Stimulated activated naive CD8-positive, alpha-beta T cell treated with anti-CD3 and anti-CD28 coated beads, Interleukin-15, amount 100 ng/mL, for 72 hours (primary cell): ENCODE measurements around the gene KRTAP13-2.
A peak's percentile ranks its signal among the peaks of the same experiment; 100 is the strongest.

Source experiments
- ATAC-seq: fragments of 150-1000 bp; cut with Tn5 transposase; 2 replicates; pipeline ENCODE4 v1.10.0; 2021; ENCODE audit warnings: mild to moderate bottlenecking, moderate library complexity
- DNase-seq, 2 donors: peaks; one replicate each; pipeline ENCODE4 v3.0.0; 2021 to 2022
- H3K27ac Mint-ChIP-seq, 2 donors: one replicate each; pipeline ENCODE4 v1.8.0; 2022; ENCODE audit warnings: mild to moderate bottlenecking in 2 of 2, mixed read lengths in 2 of 2, moderate library complexity in 2 of 2
- H3K27me3 Mint-ChIP-seq: one replicate; pipeline ENCODE4 v1.8.0; 2022; ENCODE audit warnings: mixed read lengths
- H3K4me1 Mint-ChIP-seq: one replicate; pipeline ENCODE4 v1.8.0; 2022; ENCODE audit warnings: mild to moderate bottlenecking, mixed read lengths
- H3K4me3 Mint-ChIP-seq, 2 donors: one replicate each; pipeline ENCODE4 v1.8.0; 2022; ENCODE audit warnings: mild to moderate bottlenecking in 2 of 2, mixed read lengths in 2 of 2, moderate library complexity in 1 of 2
- H3K9me3 Mint-ChIP-seq, 2 donors: one replicate each; pipeline ENCODE4 v1.8.0; 2022; ENCODE audit warnings: mixed read lengths in 2 of 2

Gene KRTAP13-2, protein sequence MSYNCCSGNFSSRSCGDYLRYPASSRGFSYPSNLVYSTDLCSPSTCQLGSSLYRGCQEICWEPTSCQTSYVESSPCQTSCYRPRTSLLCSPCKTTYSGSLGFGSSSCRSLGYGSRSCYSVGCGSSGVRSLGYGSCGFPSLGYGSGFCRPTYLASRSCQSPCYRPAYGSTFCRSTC

GRCh38 chr21:30372139-30372770 lies at the start of gene KRTAP13-2:
Gene KRTAP13-2 (minus strand): TSS chr21:30372271. CDS start chr21:30372213, 58 bp downstream.
- Mint-ChIP-seq H3K9me3 (no peaks in the 10 kb centered on the region), H3K4me1 (no peaks in the 10 kb centered on the region), H3K4me3 (no peak within 1 kb of the TSS), H3K27me3 (no peaks in the 10 kb centered on the region), H3K27ac (no peak within 1 kb of the TSS)
- no peak for DNase-seq
- ATAC-seq, result no peak

GRCh38 chr21:30415993-30416392 lies 43.9 kb upstream of the KRTAP13-2 start:
- ATAC-seq, result no peak
- Mint-ChIP-seq H3K4me1 (no peaks in the 10 kb centered on the region), H3K4me3 (no peak overlapping the region), H3K9me3 (no peaks in the 10 kb centered on the region), H3K27ac (no peak overlapping the region), H3K27me3 (peaks cover 8% of the 10 kb centered on the region)
- no peak for DNase-seq

GRCh38 chr21:30408782-30409494 lies 36.9 kb upstream of the KRTAP13-2 start:
- Mint-ChIP-seq H3K4me3 (no peak overlapping the region), H3K27me3 (peaks cover 20% of the 10 kb centered on the region), H3K4me1 (no peaks in the 10 kb centered on the region), H3K9me3 (peaks cover 0 to 5% of the 10 kb centered on the region in 2 donors), H3K27ac (no peak overlapping the region)
- no peak for DNase-seq
- peak; percentile 46 for ATAC-seq

DNA sequence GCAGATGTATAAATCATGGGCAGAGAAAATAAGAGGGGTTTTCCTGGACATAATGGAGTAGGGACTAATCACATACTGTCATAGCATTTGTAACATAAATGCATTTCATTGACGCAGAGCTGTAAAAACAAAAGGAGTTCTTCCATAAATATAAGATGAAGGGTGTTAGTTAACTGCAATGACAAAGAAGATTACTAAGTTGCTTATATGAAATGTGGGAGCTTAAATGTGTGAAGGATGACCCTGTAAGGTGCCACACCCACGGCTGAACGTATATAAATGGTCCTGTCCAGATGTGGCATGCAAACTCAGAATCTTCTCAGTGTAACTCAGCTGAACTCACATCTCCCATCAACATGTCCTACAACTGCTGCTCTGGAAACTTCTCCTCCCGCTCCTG lies 23.7 kb upstream of the KRTAP13-2 start, which contains the start of gene KRTAP13-1:
KRTAP13-1 (plus strand) TSS at position 301 of the 400 bp plus-strand sequence; CDS start at position 357, 56 bp downstream.
- no peaks in the 10 kb centered on the region for H3K9me3 Mint-ChIP-seq
- H3K4me1 Mint-ChIP-seq, result no peaks in the 10 kb centered on the region
- no peak for ATAC-seq
- no peak for DNase-seq
- no peak within 1 kb of the TSS for H3K4me3 Mint-ChIP-seq
- H3K27ac Mint-ChIP-seq, result no peak within 1 kb of the TSS
- H3K27me3 Mint-ChIP-seq, result peaks cover 6% of the 10 kb centered on the region

- H3K27ac Mint-ChIP-seq, result no peak overlapping the region
- ATAC-seq (no peak), DNase-seq (no peak)
- H3K4me1 Mint-ChIP-seq, result no peaks in the 10 kb centered on the region
- H3K4me3 Mint-ChIP-seq, result no peak overlapping the region
- H3K9me3 Mint-ChIP-seq, result peaks cover 5 to 7% of the 10 kb centered on the region in 2 donors
- H3K27me3 Mint-ChIP-seq, result peaks cover 12% of the 10 kb centered on the region
Observed at GRCh38 chr21:30391492-30392025, 19.5 kb upstream of the KRTAP13-2 start.

DNA sequence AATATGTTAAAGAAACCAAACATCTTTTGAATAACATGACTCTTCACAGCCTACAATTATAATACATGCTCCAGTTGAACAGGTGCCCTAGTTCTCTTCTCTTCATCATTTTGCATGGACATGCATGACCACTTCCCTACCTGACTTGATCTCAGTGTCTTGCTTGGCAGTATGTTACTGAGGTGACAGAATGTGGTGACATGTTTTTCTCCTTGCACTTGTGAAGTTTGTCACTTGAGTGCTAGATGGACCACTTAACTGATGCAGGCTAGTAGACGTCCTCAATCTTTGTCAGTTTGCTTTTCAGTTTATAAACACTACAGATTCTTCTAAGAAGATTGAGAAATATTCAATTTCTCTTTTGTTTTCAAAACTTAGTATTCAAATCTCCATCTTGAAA lies 10.1 kb upstream of the KRTAP13-2 start:
- DNase-seq (no peak), ATAC-seq (no peak)
- Mint-ChIP-seq H3K4me1 (no peaks in the 10 kb centered on the region), H3K4me3 (no peak overlapping the region), H3K27ac (no peak overlapping the region), H3K9me3 (peaks cover 0 to 12% of the 10 kb centered on the region in 2 donors), H3K27me3 (peaks cover 23% of the 10 kb centered on the region)

GRCh38 chr21:30355906-30356305 lies 16.2 kb downstream of the KRTAP13-2 start:
- H3K27me3 Mint-ChIP-seq, result peaks cover 22% of the 10 kb centered on the region
- no peaks in the 10 kb centered on the region for H3K4me1 Mint-ChIP-seq
- ATAC-seq, result no peak
- H3K4me3 Mint-ChIP-seq, result no peak overlapping the region
- no peaks in the 10 kb centered on the region for H3K9me3 Mint-ChIP-seq
- no peak overlapping the region for H3K27ac Mint-ChIP-seq
- DNase-seq, result no peak

DNA sequence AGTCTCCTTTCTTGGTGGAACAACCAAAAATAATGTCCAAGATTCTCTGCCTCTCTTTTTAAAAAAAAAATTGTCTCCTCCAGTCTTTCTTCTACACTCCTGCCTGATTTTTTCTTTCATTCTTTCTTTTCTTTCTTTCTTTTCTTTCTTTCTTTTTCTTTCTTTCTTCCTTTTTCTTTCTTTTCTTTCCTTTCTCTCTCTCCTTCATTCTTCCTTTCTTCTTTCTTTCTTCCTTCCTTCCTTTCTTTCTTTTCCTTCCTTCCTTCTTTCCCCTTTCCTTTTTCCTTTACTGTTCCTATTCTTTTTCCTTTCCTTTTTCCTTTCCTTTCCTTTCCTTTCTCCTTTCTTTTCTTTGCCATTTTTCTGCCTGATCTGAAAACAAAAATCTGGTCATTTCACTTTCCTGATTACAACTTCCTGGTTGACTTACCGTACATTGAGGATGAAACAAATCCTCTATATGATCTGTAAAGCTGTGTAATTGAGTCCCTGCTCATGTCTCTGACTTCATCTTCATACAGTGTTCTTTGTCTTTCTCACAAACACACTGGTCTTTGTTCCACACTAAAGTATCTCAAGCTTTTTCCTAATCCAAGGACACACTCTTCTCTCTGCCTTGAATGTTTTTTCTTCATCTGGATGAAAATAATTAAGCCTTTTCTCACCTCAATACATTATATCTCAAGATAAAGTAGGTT lies 17.6 kb downstream of the KRTAP13-2 start:
- no peaks in the 10 kb centered on the region for H3K9me3 Mint-ChIP-seq
- DNase-seq (no peak), ATAC-seq (no peak)
- H3K27me3 Mint-ChIP-seq, result peaks cover 22% of the 10 kb centered on the region
- no peak overlapping the region for H3K27ac Mint-ChIP-seq
- H3K4me3 Mint-ChIP-seq, result no peak overlapping the region
- no peaks in the 10 kb centered on the region for H3K4me1 Mint-ChIP-seq

- H3K27me3 Mint-ChIP-seq, result peaks cover 28% of the 10 kb centered on the region
- no peak overlapping the region for H3K27ac Mint-ChIP-seq
- DNase-seq, result no peak
- no peaks in the 10 kb centered on the region for H3K9me3 Mint-ChIP-seq
- H3K4me3 Mint-ChIP-seq, result no peak overlapping the region
- ATAC-seq, result no peak
- no peaks in the 10 kb centered on the region for H3K4me1 Mint-ChIP-seq
Observed at GRCh38 chr21:30351534-30351933, 20.5 kb downstream of the KRTAP13-2 start.

GRCh38 chr21:30349572-30349971 lies 22.5 kb downstream of the KRTAP13-2 start:
- Mint-ChIP-seq H3K9me3 (no peaks in the 10 kb centered on the region), H3K4me1 (no peaks in the 10 kb centered on the region), H3K4me3 (no peak overlapping the region), H3K27me3 (peaks cover 18% of the 10 kb centered on the region), H3K27ac (no peak overlapping the region)
- DNase-seq (no peak), ATAC-seq (no peak)

DNA sequence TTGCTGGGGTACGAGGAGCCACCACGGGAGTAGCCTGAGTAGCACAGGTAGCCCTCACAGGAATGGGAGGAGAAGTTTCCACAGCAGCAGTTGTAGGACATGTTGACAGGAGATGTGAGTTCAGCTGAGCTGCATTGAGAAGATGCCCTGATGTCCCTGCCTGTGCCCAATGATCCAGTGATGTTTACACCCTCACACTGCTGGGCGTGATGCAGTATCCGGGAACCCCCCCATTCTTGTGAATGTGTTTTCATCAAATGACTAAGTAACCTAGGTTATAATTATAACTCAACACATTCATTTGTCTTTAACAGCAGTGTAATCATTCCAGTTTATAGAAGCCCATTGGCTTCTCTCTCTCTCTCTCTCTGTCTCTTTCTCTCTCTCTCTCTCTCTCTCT lies 23.6 kb downstream of the KRTAP13-2 start, which contains the start of gene KRTAP23-1:
KRTAP23-1 (minus strand) TSS at position 101 of the 400 bp plus-strand sequence; CDS start at position 101, 0 bp downstream.
- DNase-seq (no peak), ATAC-seq (peak; percentile 35)
- Mint-ChIP-seq H3K27ac (no peak within 1 kb of the TSS), H3K4me3 (no peak within 1 kb of the TSS), H3K27me3 (peaks cover 13% of the 10 kb centered on the region), H3K4me1 (no peaks in the 10 kb centered on the region), H3K9me3 (no peaks in the 10 kb centered on the region)

GRCh38 chr21:30345014-30345413 lies 27.1 kb downstream of the KRTAP13-2 start:
- no peaks in the 10 kb centered on the region for H3K4me1 Mint-ChIP-seq
- no peak overlapping the region for H3K4me3 Mint-ChIP-seq
- H3K27ac Mint-ChIP-seq, result no peak overlapping the region
- ATAC-seq (no peak), DNase-seq (no peak)
- peaks cover 7% of the 10 kb centered on the region for H3K27me3 Mint-ChIP-seq
- H3K9me3 Mint-ChIP-seq, result no peaks in the 10 kb centered on the region

DNA sequence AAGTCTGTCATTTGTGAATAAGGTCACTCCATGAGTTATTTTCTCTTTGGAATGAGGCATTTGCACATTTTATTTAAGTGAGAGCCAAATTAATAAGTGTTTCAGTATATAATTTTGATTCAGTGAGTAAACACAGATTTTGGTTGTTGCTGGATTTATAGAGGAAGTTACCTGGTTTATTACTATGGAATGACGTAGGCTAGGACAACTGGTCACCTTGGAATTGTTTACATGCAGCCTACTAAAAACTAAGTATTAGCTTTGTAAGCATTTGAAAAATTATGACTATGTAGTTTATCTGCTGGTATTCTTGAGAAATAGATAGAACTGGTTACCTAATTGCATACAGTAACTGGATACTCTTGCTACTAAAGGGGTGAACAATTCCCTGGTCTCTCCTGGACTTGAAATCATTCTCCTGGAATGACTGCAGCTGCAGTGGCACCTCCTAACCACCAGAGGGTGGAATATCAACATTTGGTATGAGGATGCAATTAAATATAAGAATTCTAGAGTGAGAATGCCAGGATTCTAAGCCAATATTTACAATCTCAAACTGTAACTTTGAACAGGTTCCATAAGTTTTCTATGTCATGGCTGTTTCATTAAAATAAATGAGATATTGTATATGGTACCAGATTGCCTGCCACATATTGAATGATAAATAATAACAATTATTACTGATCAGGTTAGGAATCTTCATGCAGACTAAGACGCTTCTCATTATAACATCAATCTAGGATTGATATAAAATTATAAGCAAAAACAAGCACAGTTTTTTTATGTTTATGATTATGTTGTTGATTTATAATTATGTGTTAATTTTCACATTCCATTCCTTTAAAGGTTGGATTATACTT lies 31.1 kb downstream of the KRTAP13-2 start:
- no peaks in the 10 kb centered on the region for H3K4me1 Mint-ChIP-seq
- H3K9me3 Mint-ChIP-seq, result no peaks in the 10 kb centered on the region
- ATAC-seq, result no peak
- no peak overlapping the region for H3K4me3 Mint-ChIP-seq
- peak; percentile 2 to 15 for DNase-seq
- H3K27ac Mint-ChIP-seq, result no peak overlapping the region
- H3K27me3 Mint-ChIP-seq, result no peaks in the 10 kb centered on the region

DNA sequence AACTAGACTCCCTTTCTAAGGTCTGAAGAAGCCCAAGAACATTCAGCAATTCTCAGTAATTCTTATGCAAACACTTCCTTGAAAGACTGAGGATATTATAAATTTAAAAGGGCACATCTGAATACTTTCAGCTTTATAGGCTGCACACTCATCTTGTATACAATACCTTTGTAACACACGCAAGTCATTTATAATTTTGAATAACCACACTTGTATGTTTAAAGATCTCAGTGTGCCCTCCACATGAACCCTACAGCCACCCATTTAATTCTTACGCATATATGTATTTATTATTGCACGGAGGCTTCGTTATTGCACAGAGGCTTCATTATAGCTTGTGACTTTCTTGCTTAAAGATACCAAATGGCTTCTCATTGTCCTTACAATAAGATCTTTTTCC lies 33.4 kb downstream of the KRTAP13-2 start:
- H3K9me3 Mint-ChIP-seq, result no peaks in the 10 kb centered on the region
- H3K4me1 Mint-ChIP-seq, result no peaks in the 10 kb centered on the region
- no peaks in the 10 kb centered on the region for H3K27me3 Mint-ChIP-seq
- H3K4me3 Mint-ChIP-seq, result no peak overlapping the region
- H3K27ac Mint-ChIP-seq, result no peak overlapping the region
- no peak for DNase-seq
- no peak for ATAC-seq

- no peak for ATAC-seq
- Mint-ChIP-seq H3K9me3 (no peaks in the 10 kb centered on the region), H3K4me3 (no peak overlapping the region), H3K27ac (no peak overlapping the region), H3K4me1 (no peaks in the 10 kb centered on the region), H3K27me3 (no peaks in the 10 kb centered on the region)
- no peak for DNase-seq
Observed at GRCh38 chr21:30337772-30338171, 34.3 kb downstream of the KRTAP13-2 start.
